ENCODE results near the gene SRP14. TPM values are rescaled to one million over a fixed set of nuclear protein-coding genes. Genes with fewer than 3 reads are reported as not detected.
A peak's percentile ranks its signal among the peaks of the same experiment; 100 is the strongest.

Gene SRP14
- polyA plus RNA-seq, 2 of the 4 experiments (the other 2 are of a cell fraction) = 306 to 374 TPM

DNA sequence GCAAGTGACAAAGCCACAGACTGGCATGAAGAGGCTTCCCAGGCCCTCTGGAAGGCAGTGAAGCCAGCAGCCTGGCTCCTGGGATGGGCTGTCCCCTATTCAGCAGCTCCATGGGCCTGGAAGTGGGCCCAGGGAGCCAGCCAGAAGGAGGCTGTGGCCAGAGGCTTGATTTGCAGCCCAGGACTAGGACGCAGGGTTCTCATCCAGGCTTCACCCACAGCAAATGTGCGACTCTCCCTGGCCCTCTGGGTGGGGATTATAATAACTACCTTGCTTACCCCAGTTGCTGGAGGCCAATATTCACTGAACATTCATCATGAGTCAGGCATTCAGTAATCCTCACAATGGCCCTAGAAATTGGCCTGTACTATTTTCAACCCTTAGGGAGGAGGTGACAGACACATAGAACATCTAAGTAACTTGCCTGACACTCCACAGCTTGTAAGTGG lies 24.6 kb upstream of the SRP14 start:
- ChIA-PET CTCF (interaction anchor here (0.9 to 2.5 kb wide), 3 partner anchors 10 to 42 kb away, joined by 4 to 10 read pairs (median 7); no protein-coding TSS in a partner anchor), POLR2A (no interaction called here)
- peak; percentile 57 to 59; a peak in 5 of 6 replicates for ATAC-seq
- 58% methylated on average over 2 of the region's 2 CpGs for WGBS (ENCODE audit: missing lambda C conversion rate)
- Histone ChIP-seq H3K4me1 (peaks cover 49% of the 10 kb centered on the region), H3K4me3 (no peak overlapping the region), H3K4me2 (peak overlapping the region; percentile 42), H3K27ac (peak overlapping the region; percentile 70 to 83), H3K9me3 (no peaks in the 10 kb centered on the region)
- DNase-seq (ENCODE audit: low read depth in 1 of 2, low spot score in 1 of 2) = peak in 1 of 2 experiments; percentile 43
- TF ChIP-seq FOXS1 (CRISPR knock-in tag; IDR thresholded peaks at IDR 0.05) = no peak
- TF ChIP-seq JUNB (IDR thresholded peaks at IDR 0.05) = no peak
- TF ChIP-seq POLR2AphosphoS2 (conservative IDR thresholded peaks at IDR 0.05; ENCODE audit: low read length) = no peak
- TF ChIP-seq FOSL2 (IDR thresholded peaks at IDR 0.05) = no peak
- TF ChIP-seq FOSL2 (CRISPR knock-in tag; IDR thresholded peaks at IDR 0.05) = 0 out of 2 replicates have a peak, but pooled peaks have one; percentile 15
- no peak for TF ChIP-seq MAZ (IDR thresholded peaks at IDR 0.05; ENCODE audit: borderline replicate concordance, low read depth, low read length)
- TF ChIP-seq EHMT2 (IDR thresholded peaks at IDR 0.05; ENCODE audit: low read depth) = 0 out of 2 replicates have a peak, but pooled peaks have one; percentile 18
- no peak for FAIRE-seq

DNA sequence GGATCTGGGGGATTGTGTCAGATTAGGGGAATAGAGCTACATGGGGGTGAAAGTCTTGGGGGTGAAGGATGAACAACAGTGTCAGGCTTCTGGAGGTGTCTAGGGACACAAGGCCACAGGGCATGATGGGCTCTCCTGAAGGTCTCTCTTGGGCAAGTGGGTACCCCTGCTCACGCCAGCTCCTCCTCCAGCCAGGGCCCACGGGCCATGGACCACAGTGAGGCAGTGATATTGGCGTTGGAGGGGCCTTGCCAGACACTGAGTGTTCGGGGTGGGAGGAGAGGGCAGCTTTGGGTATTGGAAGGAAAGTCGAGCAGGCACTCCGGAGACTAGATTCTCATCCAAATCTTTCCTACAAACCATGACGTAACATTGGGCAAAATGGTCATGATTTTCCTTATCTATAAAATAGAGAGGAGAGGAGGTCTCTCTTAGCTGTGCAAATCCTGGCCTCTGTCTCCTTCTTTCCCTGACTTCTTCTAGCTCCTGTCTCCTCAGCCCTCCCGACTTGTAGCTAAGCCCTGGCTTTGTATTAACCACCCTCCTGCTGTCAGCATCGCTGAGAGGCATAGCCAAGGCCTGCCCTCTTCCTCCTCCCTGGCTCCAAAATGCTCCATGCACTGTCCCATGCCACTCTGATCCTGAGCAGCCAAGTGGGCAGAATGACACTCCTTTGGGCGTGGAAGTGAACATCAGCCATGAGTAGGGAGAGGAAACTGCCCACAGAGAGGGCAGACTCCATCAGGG lies 24.0 kb upstream of the SRP14 start:
- FAIRE-seq (no peak), ATAC-seq (peak in 1 of 2 experiments; percentile 32; a peak in 2 of 6 replicates), DNase-seq (ENCODE audit: low read depth in 1 of 2, low spot score in 1 of 2) (no peak)
- CTCF ChIA-PET = interaction anchor here (1.3 to 2.5 kb wide), 4 partner anchors 9 to 211 kb away, joined by 4 to 10 read pairs (median 8); no protein-coding TSS in a partner anchor
- Histone ChIP-seq H3K27ac (peak overlapping the region; percentile 70 to 83), H3K4me1 (peaks cover 43% of the 10 kb centered on the region), H3K4me2 (peak overlapping the region; percentile 42), H3K4me3 (no peak overlapping the region), H3K9me3 (no peaks in the 10 kb centered on the region)
- WGBS (ENCODE audit: missing lambda C conversion rate) = 78% methylated on average over 6 of the region's 10 CpGs
- TF ChIP-seq SREBF2 (IDR thresholded peaks at IDR 0.05) (no peak), NPAS2 (CRISPR knock-in tag; IDR thresholded peaks at IDR 0.05; ENCODE audit: borderline replicate concordance) (no peak), NFE2L2 (conservative IDR thresholded peaks at IDR 0.05; ENCODE audit: low read length) (no peak), KDM1A (IDR thresholded peaks at IDR 0.05; ENCODE audit: low read depth) (no peak), CBX2 (IDR thresholded peaks at IDR 0.05; ENCODE audit: borderline replicate concordance, low read depth) (no peak), RFX5 (IDR thresholded peaks at IDR 0.05) (no peak), CBX8 (IDR thresholded peaks at IDR 0.05) (no peak), JUNB (IDR thresholded peaks at IDR 0.05) (no peak), ZNF302 (CRISPR knock-in tag; IDR thresholded peaks at IDR 0.05) (no peak), TFCP2L1 (CRISPR knock-in tag; IDR thresholded peaks at IDR 0.05) (no peak), FOXS1 (CRISPR knock-in tag; IDR thresholded peaks at IDR 0.05) (no peak), HDAC2 (IDR thresholded peaks at IDR 0.05) (no peak)
- TF ChIP-seq, protein P1, sequence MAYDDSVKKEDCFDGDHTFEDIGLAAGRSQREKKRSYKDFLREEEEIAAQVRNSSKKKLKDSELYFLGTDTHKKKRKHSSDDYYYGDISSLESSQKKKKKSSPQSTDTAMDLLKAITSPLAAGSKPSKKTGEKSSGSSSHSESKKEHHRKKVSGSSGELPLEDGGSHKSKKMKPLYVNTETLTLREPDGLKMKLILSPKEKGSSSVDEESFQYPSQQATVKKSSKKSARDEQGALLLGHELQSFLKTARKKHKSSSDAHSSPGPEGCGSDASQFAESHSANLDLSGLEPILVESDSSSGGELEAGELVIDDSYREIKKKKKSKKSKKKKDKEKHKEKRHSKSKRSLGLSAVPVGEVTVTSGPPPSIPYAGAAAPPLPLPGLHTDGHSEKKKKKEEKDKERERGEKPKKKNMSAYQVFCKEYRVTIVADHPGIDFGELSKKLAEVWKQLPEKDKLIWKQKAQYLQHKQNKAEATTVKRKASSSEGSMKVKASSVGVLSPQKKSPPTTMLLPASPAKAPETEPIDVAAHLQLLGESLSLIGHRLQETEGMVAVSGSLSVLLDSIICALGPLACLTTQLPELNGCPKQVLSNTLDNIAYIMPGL (CRISPR knock-in tag; IDR thresholded peaks at IDR 0.05; ENCODE audit: borderline replicate concordance) = no peak
- TF ChIP-seq, protein P2, sequence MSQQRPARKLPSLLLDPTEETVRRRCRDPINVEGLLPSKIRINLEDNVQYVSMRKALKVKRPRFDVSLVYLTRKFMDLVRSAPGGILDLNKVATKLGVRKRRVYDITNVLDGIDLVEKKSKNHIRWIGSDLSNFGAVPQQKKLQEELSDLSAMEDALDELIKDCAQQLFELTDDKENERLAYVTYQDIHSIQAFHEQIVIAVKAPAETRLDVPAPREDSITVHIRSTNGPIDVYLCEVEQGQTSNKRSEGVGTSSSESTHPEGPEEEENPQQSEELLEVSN (IDR thresholded peaks at IDR 0.05; ENCODE audit: borderline replicate concordance, low read depth) = no peak
- POLR2A ChIA-PET = no interaction called here

DNA sequence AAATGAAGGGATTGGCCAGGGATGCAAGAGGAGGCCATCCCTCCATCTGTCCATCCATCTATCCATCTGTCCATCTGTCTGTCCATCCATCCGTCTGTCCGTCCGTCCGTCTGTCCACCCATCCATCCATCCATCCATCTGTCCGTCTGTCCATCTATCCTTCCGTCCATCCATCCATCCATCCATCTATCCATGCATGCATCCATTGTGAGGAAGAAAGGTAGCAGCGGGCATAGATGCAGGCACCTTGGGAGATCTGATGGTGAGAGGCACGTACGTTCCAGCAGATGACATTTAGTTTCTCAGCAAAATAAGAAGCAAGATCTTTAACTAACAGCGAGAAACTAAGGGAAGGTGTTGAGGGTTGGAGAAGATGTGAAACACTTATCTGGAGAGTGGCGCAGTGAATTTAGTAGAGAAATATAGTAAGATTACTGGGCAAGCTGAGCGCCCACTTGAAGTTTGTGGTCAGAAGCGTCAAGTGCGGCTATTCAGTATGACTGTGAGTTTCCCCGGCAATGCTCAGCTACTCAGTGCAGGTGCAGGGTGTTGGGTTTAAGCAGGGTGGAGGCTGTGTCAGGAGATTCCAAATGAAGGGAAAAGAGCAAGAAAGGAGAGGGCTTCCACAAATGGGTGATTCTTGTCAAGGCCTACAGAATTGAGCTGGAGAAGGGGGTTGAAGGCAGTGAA lies 22.4 kb upstream of the SRP14 start:
- ATAC-seq (no peak), DNase-seq (ENCODE audit: low read depth in 1 of 2, low spot score in 1 of 2) (no peak), FAIRE-seq (no peak)
- ChIA-PET POLR2A (no interaction called here), CTCF (interaction anchor here (0.6 to 1.7 kb wide), 2 partner anchors 52 to 213 kb away, joined by 3 to 5 read pairs; no protein-coding TSS in a partner anchor)
- H3K4me2 ChIP-seq = no peak overlapping the region
- peaks cover 27% of the 10 kb centered on the region for H3K4me1 ChIP-seq
- no peak overlapping the region for H3K4me3 ChIP-seq
- no peaks in the 10 kb centered on the region for H3K9me3 ChIP-seq
- no peak overlapping the region for H3K27ac ChIP-seq
- WGBS (ENCODE audit: missing lambda C conversion rate) = 95% methylated on average over 15 of the region's 15 CpGs
- TF ChIP-seq NR3C1 (IDR thresholded peaks at IDR 0.05) (no peak), TFCP2L1 (CRISPR knock-in tag; IDR thresholded peaks at IDR 0.05) (no peak), NPAS2 (CRISPR knock-in tag; IDR thresholded peaks at IDR 0.05; ENCODE audit: borderline replicate concordance) (no peak), POLR2A (IDR thresholded peaks at IDR 0.05; ENCODE audit: low read length) (no peak)

All from A549 (cell line).